Stimulated activated CD8-positive, alpha-beta memory T cell treated with anti-CD3 and anti-CD28 coated beads, Interleukin-15, amount 100 ng/mL, for 24 hours (primary cell): ENCODE results near the gene CASTOR1.

Experiments used
- DNase-seq: peaks from one replicate; pipeline ENCODE4 v3.0.0-alpha.2; 2020; ENCODE audit warnings: low read depth

Gene CASTOR1

GRCh38 chr22:30297991-30298701, 8.8 kb upstream of the CASTOR1 start:
- DNase-seq: no peak

DNA sequence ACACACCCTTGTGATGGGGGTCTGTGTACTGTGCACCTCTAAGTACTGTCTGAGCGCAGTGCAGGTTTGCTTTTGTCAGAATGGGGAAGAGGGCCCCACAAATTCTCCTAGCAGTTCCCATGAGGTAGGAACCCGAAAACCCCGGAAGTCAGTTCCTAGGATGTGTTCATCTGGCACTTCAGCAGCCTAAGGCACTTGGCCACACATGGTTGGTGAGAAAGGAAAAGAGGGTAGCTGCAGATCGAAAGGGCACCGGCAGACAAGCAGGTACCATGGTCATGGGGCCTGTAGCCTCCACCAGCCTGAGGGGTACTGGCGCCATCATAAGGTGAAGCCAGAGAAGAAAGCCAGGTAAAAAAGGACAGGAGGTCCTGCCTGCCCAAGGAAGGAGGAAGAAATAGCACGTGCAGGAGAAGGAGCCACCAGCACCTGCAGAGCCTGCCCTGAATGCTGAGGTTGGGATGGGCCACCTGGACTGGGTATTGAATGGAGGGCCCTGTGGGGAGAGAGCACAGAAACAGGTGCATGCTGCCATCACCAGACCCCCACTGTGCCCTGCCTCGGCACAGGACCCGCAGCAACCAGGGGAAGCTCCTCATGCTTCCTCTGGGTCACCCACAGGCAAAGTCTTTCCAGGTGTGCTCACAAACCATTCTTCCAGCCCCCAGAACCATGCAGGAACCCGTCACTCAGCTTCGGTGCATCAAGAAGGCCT, 8.1 kb upstream of the CASTOR1 start:
- DNase-seq: no peak

- DNase-seq: no peak
These were observed 7.5 kb upstream of the CASTOR1 start for GRCh38 chr22:30296833-30297232.

DNA sequence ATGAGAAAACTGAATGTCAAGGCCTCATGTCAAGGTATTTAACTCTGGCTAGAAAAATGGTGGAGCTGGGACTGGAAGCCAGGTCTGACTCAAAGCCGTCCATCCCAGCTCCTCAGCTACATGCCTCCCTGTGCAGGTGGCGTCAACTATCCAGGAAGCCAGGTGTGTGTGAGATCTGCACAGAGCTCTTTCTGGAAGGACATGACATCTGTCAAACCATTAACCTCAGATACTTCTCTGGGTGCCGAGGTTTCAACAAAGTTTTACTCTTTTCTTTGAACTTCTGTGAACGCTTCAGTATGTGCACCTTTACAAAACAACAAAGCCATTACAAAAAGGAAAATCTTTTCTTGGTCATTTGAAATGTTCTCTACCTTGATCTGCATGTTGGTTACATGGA, 7.0 kb upstream of the CASTOR1 start:
- DNase-seq: no peak

GRCh38 chr22:30295576-30295975, 6.3 kb upstream of the CASTOR1 start:
- no peak for DNase-seq

- no peak for DNase-seq
These were observed 5.5 kb upstream of the CASTOR1 start for GRCh38 chr22:30294830-30295229.

GRCh38 chr22:30294066-30294465, 4.8 kb upstream of the CASTOR1 start:
- DNase-seq: no peak

- no peak for DNase-seq
These were observed 3.7 kb upstream of the CASTOR1 start for GRCh38 chr22:30293026-30293425.

DNA sequence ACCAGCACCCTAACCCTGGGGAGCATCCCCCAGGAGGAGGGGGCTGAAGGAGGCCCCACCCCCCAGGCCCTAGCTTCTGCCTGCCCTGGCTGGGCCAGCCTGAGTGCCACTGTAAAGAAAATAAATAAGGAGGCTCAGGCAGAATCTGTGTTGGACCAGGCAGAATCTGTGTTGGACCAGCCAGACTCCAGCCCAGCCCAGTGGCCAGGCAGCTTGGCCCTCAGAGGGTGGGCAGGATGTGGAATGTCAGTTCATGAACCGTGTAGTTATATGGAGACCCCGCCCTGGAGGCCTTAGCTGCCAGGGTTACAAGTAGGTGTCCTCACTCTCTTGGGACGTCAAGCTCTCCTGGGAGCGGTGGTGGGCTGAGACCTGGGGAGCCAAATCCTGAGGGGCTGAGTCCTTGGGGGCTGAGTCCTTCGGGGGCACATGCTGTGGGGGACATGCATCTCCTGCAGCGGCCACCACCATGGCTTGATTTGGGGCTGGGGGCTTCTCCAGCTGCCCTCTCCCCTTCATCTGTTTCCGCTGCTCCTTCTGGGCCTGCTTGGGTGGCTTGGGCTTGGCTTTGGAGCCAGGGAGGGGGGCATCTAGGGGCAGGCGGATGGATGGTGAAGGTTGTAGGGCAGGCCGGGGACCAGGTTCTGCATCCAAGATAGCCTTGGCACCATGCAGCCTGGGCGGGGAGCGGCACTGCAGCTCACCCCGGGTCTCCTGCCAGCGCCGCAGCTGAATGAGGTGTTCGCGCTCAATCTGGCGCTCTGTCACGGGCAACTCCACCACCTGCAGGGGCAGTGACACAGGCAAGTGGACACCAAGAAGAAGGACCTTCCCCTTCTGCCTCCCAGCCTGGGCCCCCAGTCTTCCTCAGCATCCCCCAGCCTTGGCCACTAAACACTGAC, 3.0 kb upstream of the CASTOR1 start:
- no peak for DNase-seq

GRCh38 chr22:30291058-30291892, 2.0 kb upstream of the CASTOR1 start:
- no peak for DNase-seq

DNA sequence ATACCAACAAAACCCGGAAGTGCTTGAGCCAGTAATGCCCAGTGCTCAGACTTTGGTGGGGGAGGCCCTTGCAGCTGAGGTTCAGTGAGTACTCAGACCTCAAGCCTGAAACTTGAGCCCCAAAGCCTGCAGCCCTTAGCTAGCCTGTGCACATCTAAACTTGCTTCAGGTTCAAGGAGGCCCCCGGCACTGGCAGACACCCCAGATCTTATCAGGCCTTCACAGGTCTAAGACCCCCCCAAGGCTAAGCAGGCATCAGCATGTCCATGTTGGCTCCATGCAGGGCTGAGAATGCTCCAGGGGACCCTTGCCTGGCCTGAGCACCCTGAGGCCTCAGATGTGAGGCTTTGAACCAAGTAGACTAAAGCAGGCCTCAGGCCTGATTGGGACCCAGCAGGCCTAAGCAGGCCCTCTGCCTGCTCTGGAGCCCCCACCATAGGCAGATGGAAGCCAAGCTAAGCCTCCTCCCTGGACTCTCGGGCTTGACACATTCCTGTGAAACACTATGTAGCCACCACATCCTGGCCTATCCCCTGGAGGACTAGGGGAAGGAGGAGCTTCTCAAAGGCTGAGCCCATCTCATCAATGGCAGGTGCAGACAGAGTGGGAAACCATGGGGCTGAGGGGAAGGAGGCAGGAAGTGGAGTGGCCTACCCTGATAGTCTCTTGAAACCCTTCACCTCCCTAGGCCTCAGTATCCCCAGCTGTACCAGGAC, 1.2 kb upstream of the CASTOR1 start:
- no peak for DNase-seq

DNA sequence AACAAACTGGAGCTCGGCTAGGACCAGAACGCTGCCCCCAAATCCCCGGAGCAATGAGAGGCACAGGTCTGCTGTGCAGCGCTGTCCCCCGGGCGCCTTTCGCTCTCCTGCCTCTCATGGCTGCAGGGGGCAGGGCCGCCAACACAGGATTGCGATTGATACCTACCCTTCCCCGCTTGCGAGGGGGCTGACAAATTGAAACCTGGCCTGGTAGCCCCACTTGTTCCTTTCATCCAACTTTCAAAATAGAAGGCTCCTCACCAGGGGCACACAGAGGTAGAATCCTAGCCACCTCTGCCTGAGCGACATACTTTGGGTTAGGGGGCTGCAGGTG, 642 bp upstream of the CASTOR1 start:
- DNase-seq: no peak

DNA sequence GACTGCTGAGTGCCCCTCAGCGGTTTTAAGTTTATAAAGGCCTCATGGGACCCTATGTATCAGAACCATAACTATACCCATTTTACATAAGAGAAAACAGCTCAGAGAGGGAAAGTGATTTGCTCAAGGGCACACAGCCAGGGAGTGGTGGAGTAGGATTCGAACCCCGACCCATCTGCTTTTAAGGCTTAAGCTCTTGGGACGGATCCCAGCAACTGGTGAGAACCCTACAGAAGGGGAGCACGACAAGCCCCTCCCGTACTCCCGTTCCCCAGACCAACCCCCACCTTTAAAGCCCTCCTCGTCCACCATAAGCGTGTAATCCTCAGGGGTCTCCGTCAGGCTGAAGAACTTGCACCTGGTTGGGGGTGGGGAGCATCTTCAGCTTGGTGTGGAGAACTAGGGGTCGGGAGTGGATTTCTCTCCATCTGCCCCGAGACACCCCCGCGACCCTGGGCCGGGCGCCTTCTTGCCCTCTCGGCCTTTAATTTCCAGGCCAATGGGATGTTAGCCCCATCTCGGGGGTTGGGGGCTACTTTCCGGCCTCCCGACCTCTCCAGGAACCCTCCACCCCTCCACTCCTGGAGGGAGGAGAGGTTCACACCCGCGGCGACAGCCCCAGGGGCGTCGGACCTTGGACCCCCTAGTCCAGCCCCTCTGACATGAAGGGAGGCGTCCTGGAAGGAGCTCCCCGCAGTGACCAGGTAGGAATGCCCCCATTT, 725 bp downstream of the CASTOR1 start:
- no peak for DNase-seq

DNA sequence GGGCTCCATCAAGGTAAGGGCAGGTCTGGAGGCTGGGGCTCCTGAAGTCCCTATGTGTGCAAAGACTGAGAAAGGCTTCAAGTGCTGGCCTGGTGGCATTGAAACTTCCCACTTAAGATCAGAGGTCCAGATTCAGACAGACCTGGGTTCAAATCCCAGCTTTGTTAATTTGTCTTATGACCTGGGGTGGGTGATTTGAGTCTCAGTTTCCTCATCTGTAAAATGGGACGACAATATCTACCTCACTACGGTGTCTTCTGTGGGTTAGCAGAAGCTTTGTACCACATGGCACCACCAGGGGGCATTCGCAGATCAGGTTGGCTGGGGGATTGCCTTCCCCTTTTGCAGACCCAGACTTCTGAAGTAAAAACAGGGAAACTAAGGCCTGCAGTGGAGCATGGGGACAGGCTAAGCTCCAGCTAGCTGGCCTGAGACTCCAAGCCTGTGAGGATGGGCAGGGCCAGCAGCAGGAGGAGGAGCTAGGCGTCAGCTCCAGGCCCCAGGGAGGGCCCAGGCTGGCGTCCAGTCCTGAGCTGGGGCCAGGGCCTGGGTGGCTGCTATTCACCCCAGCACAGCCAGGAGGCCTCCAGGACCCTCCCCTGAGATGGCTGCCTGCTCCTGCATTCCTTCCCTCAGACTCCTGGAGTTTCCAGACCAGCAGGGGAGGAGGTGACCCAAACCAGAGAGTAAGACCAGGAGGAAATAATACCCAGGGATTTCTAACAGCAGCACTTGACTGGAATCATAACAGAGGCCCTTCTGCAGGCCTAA, 1.5 kb downstream of the CASTOR1 start:
- DNase-seq: peak; percentile 60

GRCh38 chr22:30286813-30287647, 2.3 kb downstream of the CASTOR1 start:
- peak; percentile 82 for DNase-seq

- DNase-seq: no peak
These were observed 3.0 kb downstream of the CASTOR1 start for GRCh38 chr22:30286331-30286730.

DNA sequence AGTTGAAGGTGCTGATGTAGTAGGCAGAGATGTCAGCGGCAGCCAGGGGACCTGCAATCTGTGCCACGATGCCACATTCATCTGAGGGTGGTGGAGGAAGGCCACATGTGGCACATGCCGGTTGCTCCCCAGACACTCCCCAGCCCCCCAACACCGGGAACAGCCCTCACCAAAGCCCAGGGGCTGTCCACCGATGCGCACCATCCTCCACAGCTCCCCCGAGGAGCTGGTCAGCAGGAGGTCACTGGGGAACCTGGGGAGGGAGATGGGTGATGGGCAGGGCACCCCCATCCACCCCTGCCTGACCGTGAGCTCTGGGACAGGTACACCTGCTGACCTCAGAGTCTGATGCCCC, 3.5 kb downstream of the CASTOR1 start:
- no peak for DNase-seq

GRCh38 chr22:30285176-30285845, 4.0 kb downstream of the CASTOR1 start:
- DNase-seq: no peak
